ENCODE measurements around the gene PLEKHG4B.

The PLEKHG4B gene

GRCh38 chr5:106587-106986, 14.6 kb downstream of the PLEKHG4B start:
- Histone ChIP-seq H3K9ac (no peak overlapping the region), H3K27me3 (ENCODE audit: insufficient read depth, low read depth) (no peaks in the 10 kb centered on the region), H3K27ac (no peak overlapping the region; the same call in 1 of the 2 replicates), H3K4me2 (peak overlapping the region; percentile 25; the same call in 1 of the 2 replicates), H3K36me3 (ENCODE audit: insufficient read depth) (no peaks in the 10 kb centered on the region), H3K79me2 (ENCODE audit: insufficient read depth, low read depth) (peaks cover 6% of the 10 kb centered on the region; the same call in 1 of the 2 replicates), H3K4me3 (IDR thresholded peaks at IDR 0.05; ENCODE audit: insufficient read depth, low read depth, low read length) (no peak overlapping the region), H3K4me1 (ENCODE audit: low read depth, poor library complexity, severe bottlenecking) (peaks cover 92% of the 10 kb centered on the region), H2AFZ (ENCODE audit: low read depth) (no peak overlapping the region), H4K20me1 (ENCODE audit: insufficient read depth) (no peaks in the 10 kb centered on the region)
- TF ChIP-seq CTCF (conservative IDR thresholded peaks at IDR 0.05; ENCODE audit: low read depth, low read length): no peak

GRCh38 chr5:107526-107925, 15.6 kb downstream of the PLEKHG4B start:
- H3K4me3 ChIP-seq (IDR thresholded peaks at IDR 0.05; ENCODE audit: insufficient read depth, low read depth, low read length): no peak overlapping the region
- peak overlapping the region; percentile 82; the same call in 1 of the 2 replicates for H3K4me2 ChIP-seq
- H3K27me3 ChIP-seq (ENCODE audit: insufficient read depth, low read depth): no peaks in the 10 kb centered on the region
- no peaks in the 10 kb centered on the region for H3K36me3 ChIP-seq (ENCODE audit: insufficient read depth)
- H3K9ac ChIP-seq: no peak overlapping the region
- no peak overlapping the region; the same call in 1 of the 2 replicates for H3K27ac ChIP-seq
- peaks cover 6% of the 10 kb centered on the region; the same call in 1 of the 2 replicates for H3K79me2 ChIP-seq (ENCODE audit: insufficient read depth, low read depth)
- H3K4me1 ChIP-seq (ENCODE audit: low read depth, poor library complexity, severe bottlenecking): peaks cover 94% of the 10 kb centered on the region
- no peak for TF ChIP-seq CTCF (conservative IDR thresholded peaks at IDR 0.05; ENCODE audit: low read depth, low read length)
- H2AFZ ChIP-seq (ENCODE audit: low read depth): no peak overlapping the region
- H4K20me1 ChIP-seq (ENCODE audit: insufficient read depth): no peaks in the 10 kb centered on the region

GRCh38 chr5:109826-110225, 17.9 kb downstream of the PLEKHG4B start:
- Histone ChIP-seq H3K27me3 (ENCODE audit: insufficient read depth, low read depth) (no peaks in the 10 kb centered on the region), H3K27ac (peak overlapping the region; percentile 56), H2AFZ (ENCODE audit: low read depth) (no peak overlapping the region), H4K20me1 (ENCODE audit: insufficient read depth) (no peaks in the 10 kb centered on the region), H3K79me2 (ENCODE audit: insufficient read depth, low read depth) (peaks cover 6% of the 10 kb centered on the region; the same call in 1 of the 2 replicates), H3K9ac (no peak overlapping the region), H3K4me1 (ENCODE audit: low read depth, poor library complexity, severe bottlenecking) (peaks cover 95% of the 10 kb centered on the region), H3K4me2 (peak overlapping the region; percentile 82), H3K4me3 (IDR thresholded peaks at IDR 0.05; ENCODE audit: insufficient read depth, low read depth, low read length) (no peak overlapping the region), H3K36me3 (ENCODE audit: insufficient read depth) (no peaks in the 10 kb centered on the region)
- no peak for TF ChIP-seq CTCF (conservative IDR thresholded peaks at IDR 0.05; ENCODE audit: low read depth, low read length)

- no peaks in the 10 kb centered on the region for H4K20me1 ChIP-seq (ENCODE audit: insufficient read depth)
- no peak overlapping the region for H2AFZ ChIP-seq (ENCODE audit: low read depth)
- no peak overlapping the region for H3K4me3 ChIP-seq (IDR thresholded peaks at IDR 0.05; ENCODE audit: insufficient read depth, low read depth, low read length)
- H3K4me2 ChIP-seq: peak overlapping the region; percentile 82; the same call in 1 of the 2 replicates
- TF ChIP-seq CTCF (conservative IDR thresholded peaks at IDR 0.05; ENCODE audit: low read depth, low read length): no peak
- H3K4me1 ChIP-seq (ENCODE audit: low read depth, poor library complexity, severe bottlenecking): peaks cover 95% of the 10 kb centered on the region
- H3K27me3 ChIP-seq (ENCODE audit: insufficient read depth, low read depth): no peaks in the 10 kb centered on the region
- no peaks in the 10 kb centered on the region for H3K36me3 ChIP-seq (ENCODE audit: insufficient read depth)
- H3K9ac ChIP-seq: no peak overlapping the region
- H3K27ac ChIP-seq: no peak overlapping the region
- H3K79me2 ChIP-seq (ENCODE audit: insufficient read depth, low read depth): peaks cover 6% of the 10 kb centered on the region; the same call in 1 of the 2 replicates
Measured at GRCh38 chr5:110270-110888, 18.4 kb downstream of the PLEKHG4B start.

Data from KMS-11 (cell line).